K562 (cell line): ENCODE measurements around the gene B4GALNT3. TPM values are rescaled to one million over a fixed set of nuclear protein-coding genes. Genes with fewer than 3 reads are reported as not detected.

Experiments used
- ATAC-seq: fragments of 200-7000 bp; cut with Tn5 transposase; 3 replicates; pipeline ENCODE4 v1.9.1; 2020; ENCODE audit warnings: moderate library complexity
- BruUV-seq: library from RNA; stranded (reverse); fragments of 400-500 nt; replicated peaks from 2 replicates; lab custom pipeline; 2021; lab: Mats Ljungman, UMichigan
- CTCF ChIA-PET: fragments of 300-600 bp; formaldehyde crosslinking; extraction: SDS; loops from one replicate; lab custom pipeline; 2021; ENCODE audit warnings: low intra/inter-chr PET ratio; lab: Yijun Ruan, JAX
- POLR2A ChIA-PET: fragments of 300-600, 350-650 bp; sonication (Branson Sonifier 250); formaldehyde crosslinking; extraction: SDS; loops from one replicate; lab custom pipeline; 2021; ENCODE audit warnings: antibody characterized with exemption, inconsistent platforms; lab: Yijun Ruan, JAX
- DNase-seq, 4 experiments: peaks; one replicate each; pipeline versions ENCODE4 v3.0.0 to v3.0.0-alpha.2; 2011 to 2018; ENCODE audit warnings: low spot score in 3 of 4, mixed read lengths in 3 of 4; ENCODE audit errors: extremely low read depth in 1 of 4
- FAIRE-seq: peaks from 2 replicates; lab custom pipeline; 2011; peaks lifted over from hg19 to GRCh38; lab: Jason Lieb, UNC
- H2AFZ ChIP-seq: 2 replicates; pipeline ENCODE4 v1.6.0; 2011; ENCODE audit warnings: low read depth, low read length, control low read depth, inconsistent platforms
- H3K27ac ChIP-seq: fragments of 200-600 bp; 3 replicates; pipeline ENCODE4 v1.8.0; 2011; ENCODE audit warnings: low read depth, mild to moderate bottlenecking, control low read depth, inconsistent platforms, low read length, moderate library complexity, mixed read lengths; ENCODE audit errors: extremely low read depth
- H3K27me3 ChIP-seq, 2 experiments: fragments of 300-600 bp in 1 of 2; 2 replicates in 1 of 2; 3 replicates in 1 of 2; pipeline versions ENCODE4 v1.6.0 to v1.8.0; 2011; ENCODE audit warnings: inconsistent platforms in 2 of 2, low read length in 2 of 2, mild to moderate bottlenecking in 1 of 2, mixed read lengths in 1 of 2, moderate library complexity in 1 of 2; ENCODE audit not compliant: control insufficient read depth in 2 of 2, insufficient read depth in 2 of 2
- H3K36me3 ChIP-seq: fragments of 300-600 bp; 3 replicates; pipeline ENCODE4 v1.8.0; 2011; ENCODE audit warnings: mild to moderate bottlenecking, low read length, inconsistent platforms; ENCODE audit not compliant: control insufficient read depth, insufficient read depth
- H3K4me1 ChIP-seq, 2 experiments: fragments of 200-600 bp in 1 of 2; replicated peaks in 1 of 2; 2 replicates in 1 of 2; 3 replicates in 1 of 2; pipeline versions ENCODE4 v1.5.1 to v1.8.0; 2011; ENCODE audit warnings: inconsistent platforms in 2 of 2, low read length in 2 of 2, mild to moderate bottlenecking in 1 of 2, mixed read lengths in 1 of 2, moderate library complexity in 1 of 2; ENCODE audit not compliant: control insufficient read depth in 2 of 2, insufficient read depth in 2 of 2
- H3K4me2 ChIP-seq: 2 replicates; pipeline ENCODE4 v1.6.1; 2011; ENCODE audit warnings: low read length, control low read depth, inconsistent platforms, mixed read lengths; ENCODE audit not compliant: insufficient read depth
- H3K4me3 ChIP-seq: fragments of 200-600 bp; sonication (generic), shearing (Covaris generic); 2 replicates; pipeline ENCODE4 v1.5.1; 2016; ENCODE audit warnings: control low read depth, inconsistent platforms
- H3K79me2 ChIP-seq: fragments of 200-600 bp; 3 replicates; pipeline ENCODE4 v1.8.0; 2011; ENCODE audit warnings: low read length, inconsistent platforms; ENCODE audit not compliant: control insufficient read depth, insufficient read depth
- H3K9ac ChIP-seq, 2 experiments: 2 replicates each; pipeline versions ENCODE4 v1.6.0 to v1.6.1; 2011; ENCODE audit warnings: low read depth in 2 of 2, low read length in 2 of 2, control low read depth in 1 of 2, inconsistent platforms in 1 of 2, mild to moderate bottlenecking in 1 of 2, mixed read lengths in 1 of 2; ENCODE audit not compliant: insufficient read depth in 1 of 2
- H3K9me1 ChIP-seq: one replicate; pipeline ENCODE4 v1.6.0; 2011; ENCODE audit warnings: inconsistent platforms, mild to moderate bottlenecking, low read length, moderate library complexity; ENCODE audit not compliant: control insufficient read depth, insufficient read depth
- H3K9me3 ChIP-seq: replicated peaks from 2 replicates; pipeline ENCODE4 v1.5.1; 2011; ENCODE audit warnings: low read depth, low read length, inconsistent platforms; ENCODE audit not compliant: control insufficient read depth, insufficient read depth
- H4K20me1 ChIP-seq: replicated peaks from 2 replicates; pipeline ENCODE4 v1.6.1; 2011; ENCODE audit warnings: low read length, inconsistent platforms, mixed read lengths; ENCODE audit not compliant: control insufficient read depth, insufficient read depth
- CC2D1A ChIP-seq: fragments of 450-650 bp; IDR thresholded peaks from 2 replicates; pipeline ENCODE4 v1.6.1; 2017; ENCODE audit warnings: mild to moderate bottlenecking
- EWSR1 ChIP-seq: fragments of 450-650 bp; IDR thresholded peaks from 2 replicates; pipeline ENCODE4 v1.6.1; 2018; ENCODE audit warnings: borderline replicate concordance, mild to moderate bottlenecking, low read depth, moderate library complexity; ENCODE audit not compliant: partially characterized antibody
- HMGN3 ChIP-seq: IDR thresholded peaks from 2 replicates; pipeline ENCODE4 v1.6.1; 2011; ENCODE audit warnings: borderline replicate concordance, low read depth, mild to moderate bottlenecking, mixed read lengths, low read length; ENCODE audit not compliant: insufficient read length; ENCODE audit errors: extremely low read depth
- IFI16 ChIP-seq: fragments of 250-450 bp; sonication (Bioruptor Pico); IDR thresholded peaks from 2 replicates; pipeline ENCODE4 v2.1.2; 2022; ENCODE audit warnings: mild to moderate bottlenecking, inconsistent platforms
- NCOA1 ChIP-seq: fragments of 450-650 bp; IDR thresholded peaks from 2 replicates; pipeline ENCODE4 v1.6.1; 2016; ENCODE audit warnings: low read depth
- NFXL1 ChIP-seq: fragments of 450-650 bp; formaldehyde crosslinking; IDR thresholded peaks from 2 replicates; pipeline ENCODE4 v1.4.0; 2021; ENCODE audit warnings: mild to moderate bottlenecking
- POLR2AphosphoS5 ChIP-seq: IDR thresholded peaks from 2 replicates; pipeline ENCODE4 v1.6.1; 2011; ENCODE audit warnings: mild to moderate bottlenecking, low read depth, low read length, moderate library complexity; ENCODE audit not compliant: control insufficient read depth, insufficient read depth
- POLR2B ChIP-seq: fragments of 450-650 bp; IDR thresholded peaks from 2 replicates; pipeline ENCODE4 v1.6.1; 2018; ENCODE audit warnings: low read depth; ENCODE audit not compliant: partially characterized antibody
- ZKSCAN8 ChIP-seq: fragments of 200-800 bp; sonication (Bioruptor generic); IDR thresholded peaks from 2 replicates; pipeline ENCODE4 v1.6.1; 2016; ENCODE audit warnings: missing genetic modification characterization, missing compliant biosample characterization
- ZNF175 ChIP-seq: fragments of 200-800 bp; sonication (Bioruptor generic); IDR thresholded peaks from 2 replicates; pipeline ENCODE4 v1.6.1; 2016; ENCODE audit warnings: low read depth, mild to moderate bottlenecking, missing genetic modification characterization, missing compliant biosample characterization
- ZNF24 ChIP-seq: fragments of 450-650 bp; IDR thresholded peaks from 2 replicates; pipeline ENCODE4 v1.6.1; 2016
- ZNF609 ChIP-seq: sonication (generic); formaldehyde crosslinking; IDR thresholded peaks from 2 replicates; pipeline ENCODE4 v1.8.1; 2023; ENCODE audit warnings: missing genetic modification reagents, mild to moderate bottlenecking, borderline replicate concordance
- ZNF644 ChIP-seq: fragments of 200-800 bp; sonication (Bioruptor generic); IDR thresholded peaks from 2 replicates; pipeline ENCODE4 v1.6.1; 2016; ENCODE audit warnings: low read depth, missing genetic modification characterization, missing compliant biosample characterization
- WGBS: fragments of 100-300 bp; shearing (Covaris generic); methylation state at CpG from one replicate; pipeline ENCODE4 v1.1.6; 2016; ENCODE audit warnings: low coverage, mixed read lengths; ENCODE audit not compliant: insufficient coverage; ENCODE audit errors: missing lambda C conversion rate; 5-methylcytosine and 5-hydroxymethylcytosine counted together
- in situ Hi-C: fragments of 300-500 bp; cut with MboI; formaldehyde crosslinking; loops from 4 replicates; pipeline ENCODE4 v1.15.0; 2018; ENCODE audit warnings: inconsistent platforms, mixed read lengths
- intact Hi-C: fragments of 100-400 bp; cut with micrococcal nuclease; formaldehyde crosslinking; loops from 2 replicates; pipeline ENCODE4 v1.14.2; 2022
- polyA plus RNA-seq, 8 experiments: library from polyadenylated mRNA; depleted of rRNA in 4 of 8; stranded (reverse) in 5 of 8; unstranded in 3 of 8; fragments of >200 nt; fragmentation: Nextera tagmentation in 2 of 8; fragmentation: Illumina TruSeq in 1 of 8; extraction: Ambion mirVana in 2 of 8; extraction: Trizol in 1 of 8; gene quantifications; 2 replicates each; pipeline versions ENCODE4 v1.2.1 to v1.2.3, GENCODE V29; 2011 to 2014; ENCODE audit warnings: inconsistent platforms in 1 of 8, missing spikeins in 1 of 8
- total RNA-seq, 7 experiments: library from RNA; depleted of rRNA in 6 of 7; stranded (reverse); fragments of >200 nt in 6 of 7; fragmentation: Illumina TruSeq in 2 of 7; extraction: Trizol in 2 of 7; gene quantifications; 2 replicates each; pipeline versions ENCODE4 v1.2.1 to v1.2.3, GENCODE V29; 2011 to 2021; ENCODE audit warnings: low replicate concordance in 1 of 7

Gene B4GALNT3
- total and polyA plus RNA-seq, 9 of the 15 experiments (the other 6 are each of a cell fraction or from before 2014, with no cell fraction given) = 0.04 to 0.36 (median 0.10) TPM; not detected in 6

GRCh38 chr12:591167-592023 lies 131.7 kb downstream of the B4GALNT3 start:
- in situ Hi-C loops (no loop called here), intact Hi-C loops (no loop called here)
- peak overlapping the region; percentile 84 for H3K4me2 ChIP-seq
- no peaks in the 10 kb centered on the region for H3K9me1 ChIP-seq
- H3K27me3 ChIP-seq = no peaks in the 10 kb centered on the region
- H3K79me2 ChIP-seq = no peaks in the 10 kb centered on the region
- peaks cover 6% of the 10 kb centered on the region for H3K9me3 ChIP-seq
- FAIRE-seq (peak; percentile 99), ATAC-seq (peak; percentile 91), DNase-seq (peak; percentile 91 to 96 (median 94))
- BruUV-seq = no TSS peak
- ChIA-PET POLR2A (interaction anchor here (0.6 to 1.4 kb wide), 9 partner anchors 9 to 164 kb away, joined by 3 to 16 read pairs (median 3); partner anchors contain the start of gene WNK1), CTCF (no interaction called here)
- H3K4me3 ChIP-seq = peak overlapping the region; percentile 23; the same call in 1 of the 2 replicates
- H3K27ac ChIP-seq = peak overlapping the region; percentile 96
- no peaks in the 10 kb centered on the region for H3K36me3 ChIP-seq
- whole genome bisulfite sequencing = 1% methylated on average over 12 of the region's 16 CpGs
- peak overlapping the region; percentile 11 to 85 for H3K9ac ChIP-seq
- peaks cover 40 to 42% of the 10 kb centered on the region in 2 experiments; a peak in 4 of 5 replicates for H3K4me1 ChIP-seq
- peak overlapping the region; percentile 77 for H2AFZ ChIP-seq
- no peaks in the 10 kb centered on the region for H4K20me1 ChIP-seq
- TF ChIP-seq ZNF644 (tag) (peak; percentile 78; the same call in 1 of the 2 replicates), ZNF24 (0 out of 2 replicates have a peak, but pooled peaks have one; percentile 49), NCOA1 (no peak; the same call in 1 of the 2 replicates), EWSR1 (no peak), HMGN3 (peak; percentile 92), ZNF175 (CRISPR knock-in tag) (peak; percentile 88), NFXL1 (CRISPR knock-in tag) (no peak), ZKSCAN8 (CRISPR knock-in tag) (peak; percentile 79; the same call in 1 of the 2 replicates), ZNF609 (no peak), POLR2B (no peak), IFI16 (no peak), POLR2AphosphoS5 (peak; percentile 96), CC2D1A (peak; percentile 93; the same call in 1 of the 2 replicates)
